Measurements from ENCODE around the gene TTC9. TPM values are rescaled to one million over a fixed set of nuclear protein-coding genes. Genes with fewer than 3 reads are reported as not detected.

TTC9 gene
- total and polyA plus RNA-seq, 11 donors: 0.57 to 3.1 (median 1.5) TPM

- no peak for TF ChIP-seq CTCF (IDR thresholded peaks at IDR 0.05)
- TF ChIP-seq POLR2A (IDR thresholded peaks at IDR 0.05): no peak
- 73 to 81% (median 76%) methylated on average over 8 of the region's 8 CpGs for WGBS, 4 donors
- no peaks in the 10 kb centered on the region for H3K36me3 ChIP-seq
- intact Hi-C loops (cut with DNase I): loop anchor here in 7 of 10 donors (5.0 to 10.0 kb wide), 4 partner anchors 96 to 901 kb away; no protein-coding TSS in a partner anchor
- peaks cover 0 to 9% (median 0%) of the 10 kb centered on the region in 9 donors for H3K27me3 ChIP-seq
- no peak overlapping the region for H3K27ac ChIP-seq
- H3K4me3 ChIP-seq: no peak overlapping the region
- ATAC-seq (peak in 1 of 4 donors; percentile 36), DNase-seq (no peak)
- H3K4me1 ChIP-seq: peaks cover 0 to 9% (median 4%) of the 10 kb centered on the region in 12 donors
- no peaks in the 10 kb centered on the region for H3K9me3 ChIP-seq
Measured at GRCh38 chr14:70718383-70719118, 76.8 kb downstream of the TTC9 start.

GRCh38 chr14:70721542-70721941, 79.8 kb downstream of the TTC9 start:
- H3K36me3 ChIP-seq: no peaks in the 10 kb centered on the region
- no peaks in the 10 kb centered on the region for H3K9me3 ChIP-seq
- DNase-seq: no peak
- TF ChIP-seq CTCF (IDR thresholded peaks at IDR 0.05) (no peak), POLR2A (IDR thresholded peaks at IDR 0.05) (no peak)
- 66 to 74% (median 67%) methylated on average over 2 of the region's 2 CpGs for WGBS, 4 donors
- H3K27ac ChIP-seq: no peak overlapping the region
- intact Hi-C loops (cut with DNase I): no loop called here
- no peak for ATAC-seq
- H3K27me3 ChIP-seq: no peaks in the 10 kb centered on the region
- H3K4me3 ChIP-seq: no peak overlapping the region
- peaks cover 0 to 7% (median 2%) of the 10 kb centered on the region in 12 donors for H3K4me1 ChIP-seq

- intact Hi-C loops (cut with DNase I): no loop called here
- Histone ChIP-seq H3K9me3 (no peaks in the 10 kb centered on the region), H3K27me3 (no peaks in the 10 kb centered on the region), H3K36me3 (no peaks in the 10 kb centered on the region), H3K4me1 (peaks cover 0 to 16% (median 10%) of the 10 kb centered on the region in 12 donors), H3K27ac (no peak overlapping the region), H3K4me3 (no peak overlapping the region)
- TF ChIP-seq POLR2A (IDR thresholded peaks at IDR 0.05) (no peak), CTCF (IDR thresholded peaks at IDR 0.05) (no peak)
- 81 to 88% (median 85%) methylated on average over 3 of the region's 3 CpGs for WGBS, 4 donors
- DNase-seq: no peak
- no peak for ATAC-seq
Measured at GRCh38 chr14:70722418-70722817, 80.7 kb downstream of the TTC9 start.

GRCh38 chr14:70723276-70723675, 81.6 kb downstream of the TTC9 start:
- ATAC-seq: no peak
- WGBS, 4 donors: 80 to 86% (median 84%) methylated on average over 5 of the region's 5 CpGs
- DNase-seq: no peak

More at GRCh38 chr14:70723276-70723675, 81.6 kb downstream of the TTC9 start:
- intact Hi-C loops (cut with DNase I): no loop called here
- H3K4me1 ChIP-seq: peaks cover 0 to 19% (median 10%) of the 10 kb centered on the region in 12 donors
- H3K36me3 ChIP-seq: no peaks in the 10 kb centered on the region
- H3K4me3 ChIP-seq: no peak overlapping the region
- TF ChIP-seq CTCF (IDR thresholded peaks at IDR 0.05) (no peak), POLR2A (IDR thresholded peaks at IDR 0.05) (no peak)
- no peaks in the 10 kb centered on the region for H3K9me3 ChIP-seq
- no peaks in the 10 kb centered on the region for H3K27me3 ChIP-seq
- H3K27ac ChIP-seq: no peak overlapping the region
